SK-N-MC (cell line): ENCODE data around the gene TCAP.

Experiments
- DNase-seq: peaks from one replicate; pipeline ENCODE4 v3.0.0-alpha.2; 2011; ENCODE audit warnings: low read depth, low spot score
- H3K27ac ChIP-seq: fragments of 200-600 bp; sonication (generic); 2 replicates; pipeline ENCODE4 v1.5.1; 2016; ENCODE audit warnings: mixed run types
- H3K36me3 ChIP-seq: fragments of 200-600 bp; sonication (generic); 2 replicates; pipeline ENCODE4 v1.6.1; 2017; ENCODE audit warnings: antibody characterized with exemption, low read length, mixed read lengths; ENCODE audit not compliant: insufficient read depth
- H3K4me3 ChIP-seq: fragments of 200-600 bp; sonication (generic); 2 replicates; pipeline ENCODE4 v1.5.1; 2016
- H3K9ac ChIP-seq: fragments of 200-600 bp; sonication (generic); 2 replicates; pipeline ENCODE4 v1.8.0; 2017; ENCODE audit warnings: mixed run types, mixed read lengths; ENCODE audit not compliant: insufficient read length
- H3K9me3 ChIP-seq: fragments of 200-600 bp; sonication (generic); 2 replicates; pipeline ENCODE4 v1.6.1; 2017; ENCODE audit warnings: low read depth, mild to moderate bottlenecking, antibody characterized with exemption, low read length, moderate library complexity, mixed read lengths
- EZH2 ChIP-seq: fragments of 200-600 bp; sonication (generic); IDR thresholded peaks from one replicate; pipeline ENCODE4 v1.6.1; 2017; ENCODE audit warnings: antibody characterized with exemption
- FOXP2 ChIP-seq: optimal IDR thresholded peaks from 2 replicates; pipeline ENCODE3; 2011; ENCODE audit warnings: mild to moderate bottlenecking, moderate library complexity; ENCODE audit not compliant: insufficient read depth; ENCODE audit errors: extremely low read length, control extremely low read depth
- POLR2AphosphoS5 ChIP-seq: IDR thresholded peaks from 2 replicates; pipeline ENCODE4 v1.6.1; 2012; ENCODE audit warnings: mild to moderate bottlenecking, low read depth, low read length, borderline replicate concordance

The TCAP gene

DNA sequence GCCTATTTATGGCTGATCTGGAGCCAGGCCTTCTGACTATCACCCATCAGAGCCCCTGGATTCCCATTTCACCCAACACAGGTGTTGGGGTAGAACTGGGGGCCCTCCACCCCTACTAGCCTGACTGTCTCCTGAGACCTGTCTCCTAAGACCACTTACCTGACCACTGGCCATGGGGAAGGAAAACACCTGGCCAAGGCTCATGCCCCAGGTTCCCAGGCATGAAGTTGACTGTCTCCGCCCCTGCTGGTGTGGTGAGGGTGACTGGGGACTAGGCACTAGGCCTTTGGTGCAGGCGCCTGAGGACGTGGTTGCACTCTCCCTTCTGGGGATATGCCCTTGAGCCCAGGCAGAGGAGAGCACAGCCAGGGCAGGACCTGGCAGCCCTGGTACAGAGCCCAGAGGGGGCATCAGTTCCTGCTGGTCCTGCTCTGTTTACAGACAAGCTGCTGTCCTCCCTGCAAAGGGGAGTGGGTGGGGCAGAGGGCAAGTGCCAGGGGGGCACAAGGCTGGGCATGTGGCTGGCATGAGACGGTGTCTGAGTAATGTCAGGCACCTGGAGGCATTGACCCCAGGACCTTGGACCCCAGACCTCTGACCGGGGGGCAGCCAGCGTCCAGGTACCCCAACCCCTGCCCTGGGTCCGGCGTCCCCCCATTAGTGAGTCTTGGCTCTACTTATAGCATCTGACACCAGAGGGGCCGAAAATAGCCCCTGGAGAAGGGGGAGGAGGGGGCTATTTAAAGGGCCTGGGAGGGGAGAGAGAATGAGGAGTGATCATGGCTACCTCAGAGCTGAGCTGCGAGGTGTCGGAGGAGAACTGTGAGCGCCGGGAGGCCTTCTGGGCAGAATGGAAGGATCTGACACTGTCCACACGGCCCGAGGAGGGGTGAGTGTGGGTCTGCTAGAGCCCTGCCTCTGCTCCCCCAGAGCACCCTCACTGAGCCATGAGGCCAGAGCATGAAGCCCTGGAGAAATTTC lies at the start of gene TCAP:
Gene TCAP (plus strand): TSS at position 769 of the 981 bp plus-strand sequence. CDS start 11 bp downstream, at position 780.
- no peak for DNase-seq
- Histone ChIP-seq H3K27ac (no peak within 1 kb of the TSS), H3K9me3 (no peaks in the 10 kb centered on the region), H3K4me3 (no peak within 1 kb of the TSS), H3K9ac (no peak within 1 kb of the TSS), H3K36me3 (no peaks in the 10 kb centered on the region; the same call in 1 of the 2 replicates)
- TF ChIP-seq FOXP2 (no peak), POLR2AphosphoS5 (no peak; the same call in 1 of the 2 replicates), EZH2 (no peak)

DNA sequence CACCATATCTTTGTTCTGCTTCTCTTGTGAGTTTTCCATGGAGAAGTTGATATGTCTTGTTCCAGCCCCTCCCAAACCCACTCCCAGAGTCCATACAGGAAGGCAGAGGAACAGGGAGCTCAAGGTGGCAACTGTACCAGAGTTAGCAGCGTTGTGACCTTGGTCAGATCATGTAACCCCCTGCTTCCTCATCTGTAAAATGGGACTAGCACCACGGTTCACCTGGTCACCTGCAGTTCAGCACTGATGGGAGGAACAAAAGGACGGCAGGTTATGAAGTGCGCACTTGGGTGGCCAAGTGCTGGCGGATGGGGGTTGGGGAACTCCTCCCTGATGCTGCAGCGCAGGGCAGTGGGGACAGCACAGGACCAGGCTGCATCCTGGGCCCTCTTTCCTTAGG lies 49.7 kb upstream of the TCAP start:
- TF ChIP-seq FOXP2 (no peak), EZH2 (no peak), POLR2AphosphoS5 (no peak)

DNA sequence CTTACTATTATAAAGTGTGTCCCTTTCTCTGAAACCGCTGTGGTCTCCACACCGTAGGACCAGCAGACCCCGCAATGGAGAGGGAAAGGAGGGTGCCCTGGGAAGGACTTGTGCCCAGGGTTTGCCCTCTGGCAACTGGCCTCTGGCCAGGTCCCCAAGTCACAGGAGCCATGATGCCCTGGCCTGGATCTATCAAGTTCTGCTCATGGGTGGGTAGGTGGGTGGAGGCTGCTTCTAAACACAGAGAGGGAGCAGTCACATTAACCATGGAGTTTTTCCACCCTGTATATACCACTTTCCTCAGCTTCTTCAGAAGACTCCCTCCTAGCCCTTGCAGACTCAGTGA lies 48.1 kb upstream of the TCAP start:
- Histone ChIP-seq H3K4me3 (peak overlapping the region; percentile 89; the same call in 1 of the 2 replicates), H3K9me3 (no peaks in the 10 kb centered on the region), H3K27ac (no peak overlapping the region), H3K36me3 (no peaks in the 10 kb centered on the region), H3K9ac (no peak overlapping the region)
- no peak for DNase-seq
- TF ChIP-seq EZH2, result no peak
- TF ChIP-seq FOXP2, result no peak
- no peak for TF ChIP-seq POLR2AphosphoS5

More for the DNA sequence above, 49.7 kb upstream of the TCAP start:
- no peak overlapping the region for H3K27ac ChIP-seq
- DNase-seq, result no peak
- no peaks in the 10 kb centered on the region for H3K36me3 ChIP-seq
- H3K9me3 ChIP-seq, result no peaks in the 10 kb centered on the region
- no peak overlapping the region for H3K9ac ChIP-seq
- H3K4me3 ChIP-seq, result no peak overlapping the region

DNA sequence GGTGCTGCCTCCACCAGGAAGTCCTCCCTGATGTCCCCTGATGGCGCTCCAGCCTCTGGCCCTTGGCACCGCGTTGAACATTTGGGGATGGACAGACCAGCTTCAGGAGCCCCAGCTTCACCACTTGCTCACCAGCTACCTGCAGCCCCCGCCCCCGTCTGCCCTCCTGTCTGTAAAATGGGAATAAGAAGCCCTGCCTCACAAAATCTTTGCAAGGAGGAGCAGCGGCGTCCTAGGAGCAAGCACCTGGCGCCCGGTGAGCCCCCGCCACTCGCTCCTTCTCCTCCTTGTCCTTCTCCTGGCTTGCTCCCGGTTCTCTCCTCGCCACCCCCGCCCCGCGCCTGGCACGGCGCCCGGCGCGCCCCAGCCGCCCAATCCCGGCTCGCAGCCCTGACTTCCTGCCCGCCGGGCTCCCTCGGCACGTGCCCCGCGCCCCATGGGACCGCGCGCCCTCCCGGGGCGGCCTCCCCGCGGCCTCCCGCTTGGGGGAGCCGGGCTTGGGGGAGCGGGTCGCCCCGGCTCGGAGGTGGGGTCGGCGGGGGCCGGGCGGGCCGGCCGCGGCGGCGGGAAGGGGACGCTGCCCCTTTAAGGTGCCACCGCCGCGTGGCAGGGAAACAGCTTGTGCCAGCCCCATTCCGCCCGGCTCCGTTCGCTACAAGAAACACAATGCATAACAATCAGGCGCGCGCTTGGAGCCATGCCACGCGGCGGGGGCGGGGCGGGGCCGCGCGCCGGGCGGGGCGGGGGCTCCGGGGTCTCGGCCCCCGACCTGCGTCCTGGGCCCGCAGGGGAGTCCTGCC lies 47.5 kb upstream of the TCAP start:
- TF ChIP-seq EZH2, result no peak
- TF ChIP-seq POLR2AphosphoS5, result no peak
- no peak for TF ChIP-seq FOXP2
- no peak for DNase-seq
- Histone ChIP-seq H3K9me3 (no peaks in the 10 kb centered on the region), H3K4me3 (peak overlapping the region; percentile 89), H3K9ac (no peak overlapping the region), H3K27ac (no peak overlapping the region), H3K36me3 (no peaks in the 10 kb centered on the region)

DNA sequence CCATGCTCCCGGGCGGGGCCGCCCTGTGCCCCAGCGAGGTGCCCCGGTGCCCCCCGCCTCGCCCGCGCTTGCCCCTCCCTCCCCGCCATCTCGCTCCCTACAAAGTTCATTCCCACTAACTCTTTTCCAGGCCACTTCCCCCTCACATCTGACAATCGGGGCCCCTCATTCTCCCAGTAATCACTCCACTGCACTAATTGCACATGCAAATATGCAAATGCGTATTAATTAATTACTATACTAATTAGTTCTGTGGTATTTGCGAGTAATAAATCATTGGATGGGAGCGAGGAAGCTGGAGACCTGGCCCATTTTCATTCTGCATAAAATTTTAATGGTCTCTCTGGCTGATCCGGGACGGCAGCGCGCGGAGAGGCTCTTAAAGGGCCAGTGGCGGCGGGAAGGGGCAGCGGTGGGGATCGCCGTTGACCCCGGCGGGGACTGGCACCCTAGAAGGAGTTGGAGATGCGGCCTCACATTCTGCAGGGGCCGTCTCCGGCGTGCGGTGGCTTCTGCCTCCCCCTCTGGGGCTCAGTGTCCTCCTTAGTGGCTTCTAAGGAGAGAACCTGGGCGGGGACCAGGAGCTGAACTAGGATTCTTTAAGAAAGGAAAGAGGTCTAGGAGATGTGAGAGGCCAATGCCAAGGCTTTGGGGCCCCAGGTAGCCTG lies 46.8 kb upstream of the TCAP start:
- DNase-seq, result no peak
- H3K36me3 ChIP-seq, result no peaks in the 10 kb centered on the region
- no peaks in the 10 kb centered on the region for H3K9me3 ChIP-seq
- H3K4me3 ChIP-seq, result peak overlapping the region; percentile 89
- H3K9ac ChIP-seq, result peak overlapping the region; percentile 71
- H3K27ac ChIP-seq, result no peak overlapping the region
- no peak for TF ChIP-seq FOXP2
- TF ChIP-seq POLR2AphosphoS5, result 0 out of 2 replicates have a peak, but pooled peaks have one; percentile 17
- no peak for TF ChIP-seq EZH2

GRCh38 chr17:39618956-39619785 lies 46.0 kb upstream of the TCAP start:
- Histone ChIP-seq H3K36me3 (no peaks in the 10 kb centered on the region), H3K4me3 (peak overlapping the region; percentile 89), H3K27ac (no peak overlapping the region), H3K9ac (no peak overlapping the region), H3K9me3 (no peaks in the 10 kb centered on the region)
- no peak for DNase-seq
- no peak for TF ChIP-seq EZH2
- TF ChIP-seq FOXP2, result no peak
- no peak for TF ChIP-seq POLR2AphosphoS5

- H3K9ac ChIP-seq, result no peak overlapping the region
- TF ChIP-seq EZH2 (no peak), POLR2AphosphoS5 (no peak), FOXP2 (no peak)
Observed at GRCh38 chr17:39619786-39620101, 45.4 kb upstream of the TCAP start.

More at GRCh38 chr17:39619786-39620101, 45.4 kb upstream of the TCAP start:
- Histone ChIP-seq H3K4me3 (no peak overlapping the region), H3K27ac (no peak overlapping the region), H3K9me3 (no peaks in the 10 kb centered on the region), H3K36me3 (no peaks in the 10 kb centered on the region)
- no peak for DNase-seq
